HFFc6 (cell line): ENCODE measurements around the gene ACTN1. TPM values are rescaled to one million over a fixed set of nuclear protein-coding genes. Genes with fewer than 3 reads are reported as not detected.

Source experiments
- DNase-seq: peaks from one replicate; pipeline ENCODE4 v3.0.0-alpha.2; 2018
- H3K27ac Mint-ChIP-seq: 2 replicates; pipeline ENCODE4 v1.8.0; 2020; ENCODE audit warnings: mild to moderate bottlenecking, mixed read lengths
- H3K27me3 Mint-ChIP-seq: 2 replicates; pipeline ENCODE4 v1.8.0; 2021; ENCODE audit warnings: mild to moderate bottlenecking, moderate library complexity, mixed read lengths; ENCODE audit not compliant: insufficient read depth
- H3K36me3 Mint-ChIP-seq: 2 replicates; pipeline ENCODE4 v1.8.0; 2021; ENCODE audit warnings: low read depth, mixed read lengths
- H3K4me1 Mint-ChIP-seq: 2 replicates; pipeline ENCODE4 v1.8.0; 2020; ENCODE audit warnings: low read depth, mixed read lengths
- H3K4me3 Mint-ChIP-seq: 2 replicates; pipeline ENCODE4 v1.8.0; 2020; ENCODE audit warnings: mild to moderate bottlenecking, moderate library complexity, mixed read lengths
- H3K9me3 Mint-ChIP-seq: 2 replicates; pipeline ENCODE4 v1.8.0; 2020; ENCODE audit warnings: mild to moderate bottlenecking, mixed read lengths
- total RNA-seq, 6 experiments: library from RNA; stranded (reverse); fragmentation: NEBNext Ultra II Directional; extraction: Animal tissue kit (Norgen Biotek cat#: 25700); gene quantifications; 2 replicates in 1 of 6; 3 replicates in 5 of 6; pipeline ENCODE4 v1.2.3, GENCODE V29; 2021
- TF ChIP-seq, protein P1 (sequence below): fragments of 200-600 bp; sonication (generic); IDR thresholded peaks from 2 replicates; pipeline ENCODE4 v1.5.0; 2021; ENCODE audit warnings: antibody characterized with exemption, mild to moderate bottlenecking

ACTN1 gene
- total RNA-seq, 6 experiments from 2014 or later, result 749 to 847 (median 825) TPM

DNA sequence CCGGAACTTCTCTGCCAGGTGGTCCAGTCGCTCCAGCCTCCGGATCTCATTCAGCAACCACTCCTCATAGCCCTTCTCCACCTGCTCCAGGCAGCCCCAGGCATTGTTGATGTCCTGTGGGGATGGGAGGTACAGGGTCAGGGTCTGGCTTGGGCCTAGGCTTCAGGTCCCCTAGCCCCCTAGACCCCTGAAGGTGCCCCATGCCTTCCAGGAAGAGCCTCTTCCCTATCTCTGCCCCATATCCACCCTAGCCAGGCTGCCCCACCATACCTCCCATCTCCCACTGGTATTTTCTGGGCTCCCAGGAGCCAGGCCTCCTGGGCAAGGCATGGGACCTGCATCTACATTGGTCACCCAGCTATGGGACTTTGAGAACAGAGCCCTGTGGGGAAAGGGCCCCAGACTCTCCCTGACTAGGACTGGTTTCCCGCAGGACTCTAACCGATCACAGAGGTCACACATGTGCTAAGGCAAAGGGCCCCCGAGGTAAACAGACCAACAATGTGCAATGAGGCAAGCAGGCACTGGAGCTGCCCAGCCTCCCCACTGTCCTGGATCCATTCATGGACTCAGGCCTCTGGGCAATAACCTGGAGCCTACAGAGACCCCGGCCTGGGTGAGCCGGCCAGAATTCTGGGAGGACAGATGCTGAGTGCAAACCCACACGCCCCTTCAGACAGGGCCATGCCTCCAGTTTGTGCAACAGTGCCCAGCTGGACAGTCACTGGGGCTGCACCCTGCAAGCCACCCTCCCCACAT lies 88.8 kb downstream of the ACTN1 start:
- H3K36me3 Mint-ChIP-seq, result peaks cover 73% of the 10 kb centered on the region
- H3K27me3 Mint-ChIP-seq, result peaks cover 42% of the 10 kb centered on the region
- peaks cover 69% of the 10 kb centered on the region for H3K4me1 Mint-ChIP-seq
- no peaks in the 10 kb centered on the region; the same call in 1 of the 2 replicates for H3K9me3 Mint-ChIP-seq
- DNase-seq, result no peak
- peak overlapping the region; percentile 45; the same call in 1 of the 2 replicates for H3K27ac Mint-ChIP-seq
- H3K4me3 Mint-ChIP-seq, result no peak overlapping the region; the same call in 1 of the 2 replicates
- TF ChIP-seq, protein P1, sequence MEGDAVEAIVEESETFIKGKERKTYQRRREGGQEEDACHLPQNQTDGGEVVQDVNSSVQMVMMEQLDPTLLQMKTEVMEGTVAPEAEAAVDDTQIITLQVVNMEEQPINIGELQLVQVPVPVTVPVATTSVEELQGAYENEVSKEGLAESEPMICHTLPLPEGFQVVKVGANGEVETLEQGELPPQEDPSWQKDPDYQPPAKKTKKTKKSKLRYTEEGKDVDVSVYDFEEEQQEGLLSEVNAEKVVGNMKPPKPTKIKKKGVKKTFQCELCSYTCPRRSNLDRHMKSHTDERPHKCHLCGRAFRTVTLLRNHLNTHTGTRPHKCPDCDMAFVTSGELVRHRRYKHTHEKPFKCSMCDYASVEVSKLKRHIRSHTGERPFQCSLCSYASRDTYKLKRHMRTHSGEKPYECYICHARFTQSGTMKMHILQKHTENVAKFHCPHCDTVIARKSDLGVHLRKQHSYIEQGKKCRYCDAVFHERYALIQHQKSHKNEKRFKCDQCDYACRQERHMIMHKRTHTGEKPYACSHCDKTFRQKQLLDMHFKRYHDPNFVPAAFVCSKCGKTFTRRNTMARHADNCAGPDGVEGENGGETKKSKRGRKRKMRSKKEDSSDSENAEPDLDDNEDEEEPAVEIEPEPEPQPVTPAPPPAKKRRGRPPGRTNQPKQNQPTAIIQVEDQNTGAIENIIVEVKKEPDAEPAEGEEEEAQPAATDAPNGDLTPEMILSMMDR, result no peak

DNA sequence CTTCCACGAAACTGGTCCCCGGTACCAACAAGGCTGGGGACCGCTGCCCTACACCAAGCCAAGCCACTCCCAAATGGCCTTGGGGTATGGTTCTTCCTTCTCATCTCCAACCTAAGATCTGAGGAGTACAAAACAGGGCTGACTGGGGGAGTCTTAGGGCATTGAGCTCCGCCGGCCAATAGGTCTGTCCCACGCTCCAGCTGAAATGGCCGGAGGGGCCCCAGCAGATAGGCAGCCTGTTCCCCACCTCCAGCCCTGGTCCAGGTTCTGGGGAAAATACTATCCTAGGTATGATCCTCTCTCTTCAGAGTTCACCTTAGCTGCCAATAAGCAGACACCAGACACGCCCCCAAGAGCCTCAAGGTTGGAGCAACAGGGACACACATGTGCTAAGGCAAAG lies 90.2 kb downstream of the ACTN1 start:
- H3K9me3 Mint-ChIP-seq, result no peaks in the 10 kb centered on the region
- DNase-seq, result no peak
- TF ChIP-seq, protein P1, result no peak
- H3K36me3 Mint-ChIP-seq, result peaks cover 72% of the 10 kb centered on the region
- H3K27ac Mint-ChIP-seq, result no peak overlapping the region
- peaks cover 35% of the 10 kb centered on the region for H3K27me3 Mint-ChIP-seq
- no peak overlapping the region for H3K4me3 Mint-ChIP-seq
- H3K4me1 Mint-ChIP-seq, result peaks cover 69% of the 10 kb centered on the region

DNA sequence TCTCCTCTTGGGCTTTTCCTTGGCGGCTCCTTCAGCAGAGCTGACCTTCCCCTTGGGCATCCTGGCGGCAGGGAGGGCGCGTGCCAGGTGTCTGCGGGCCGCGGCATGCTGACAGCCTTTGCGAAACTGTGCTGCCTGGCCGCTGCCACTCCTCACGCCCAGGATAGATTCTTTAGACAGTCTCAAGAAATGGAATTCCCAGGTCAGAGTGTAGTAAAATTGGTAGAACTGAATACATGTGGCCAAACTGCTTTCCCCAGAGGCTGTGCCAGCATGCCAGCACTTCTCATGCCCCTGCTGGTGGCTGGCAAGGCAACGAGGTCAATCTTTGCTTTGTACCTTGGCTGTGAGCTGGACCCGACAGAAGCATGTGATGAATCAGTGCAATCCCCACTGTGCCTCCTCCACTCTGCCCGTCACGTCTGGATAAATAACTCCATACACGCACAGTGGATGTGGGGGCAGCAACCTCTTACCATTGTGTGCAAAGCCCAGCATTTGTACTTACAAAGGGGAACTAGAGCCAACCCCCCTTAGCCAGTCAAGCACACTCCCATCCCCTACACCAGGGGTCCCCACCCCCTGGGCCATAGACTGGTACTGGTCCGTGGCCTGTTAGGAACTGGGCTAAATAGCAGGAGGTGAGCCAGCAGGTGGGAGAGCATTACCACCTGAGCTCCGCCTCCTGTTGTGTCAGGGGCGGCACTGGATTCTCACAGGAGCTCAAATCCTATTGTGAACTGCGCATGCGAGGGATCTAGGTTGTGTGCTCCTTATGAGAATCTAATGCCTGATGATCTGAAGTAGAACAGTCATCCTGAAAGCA lies 90.9 kb downstream of the ACTN1 start:
- H3K4me3 Mint-ChIP-seq, result no peak overlapping the region; the same call in 1 of the 2 replicates
- peaks cover 71% of the 10 kb centered on the region for H3K36me3 Mint-ChIP-seq
- peaks cover 71% of the 10 kb centered on the region for H3K4me1 Mint-ChIP-seq
- H3K9me3 Mint-ChIP-seq, result no peaks in the 10 kb centered on the region
- TF ChIP-seq, protein P1, result no peak
- peaks cover 38% of the 10 kb centered on the region for H3K27me3 Mint-ChIP-seq
- DNase-seq, result no peak
- peak overlapping the region; percentile 73 for H3K27ac Mint-ChIP-seq

DNA sequence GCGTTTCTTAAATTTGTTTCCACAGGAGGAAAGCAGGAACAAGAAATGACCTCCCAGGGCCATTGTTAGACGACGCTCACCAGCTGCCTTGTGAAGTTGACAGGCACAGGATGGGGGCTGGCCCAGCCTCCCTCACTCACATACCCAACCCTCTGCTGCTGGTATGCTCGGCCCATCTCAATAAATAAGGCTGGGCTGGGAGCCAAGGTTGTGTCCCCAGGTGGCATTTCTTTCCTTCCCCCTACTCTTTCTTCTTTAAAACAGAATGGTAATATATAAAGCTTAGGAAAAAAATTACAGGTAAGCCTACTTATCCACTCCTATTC lies 93.0 kb downstream of the ACTN1 start:
- no peak for DNase-seq
- TF ChIP-seq, protein P1, result no peak
- Mint-ChIP-seq H3K4me1 (peaks cover 63% of the 10 kb centered on the region), H3K9me3 (peaks cover 6% of the 10 kb centered on the region; the same call in 1 of the 2 replicates), H3K36me3 (peaks cover 74% of the 10 kb centered on the region), H3K27ac (peak overlapping the region; percentile 76; the same call in 1 of the 2 replicates), H3K27me3 (peaks cover 52% of the 10 kb centered on the region), H3K4me3 (peak overlapping the region; percentile 39; the same call in 1 of the 2 replicates)

DNA sequence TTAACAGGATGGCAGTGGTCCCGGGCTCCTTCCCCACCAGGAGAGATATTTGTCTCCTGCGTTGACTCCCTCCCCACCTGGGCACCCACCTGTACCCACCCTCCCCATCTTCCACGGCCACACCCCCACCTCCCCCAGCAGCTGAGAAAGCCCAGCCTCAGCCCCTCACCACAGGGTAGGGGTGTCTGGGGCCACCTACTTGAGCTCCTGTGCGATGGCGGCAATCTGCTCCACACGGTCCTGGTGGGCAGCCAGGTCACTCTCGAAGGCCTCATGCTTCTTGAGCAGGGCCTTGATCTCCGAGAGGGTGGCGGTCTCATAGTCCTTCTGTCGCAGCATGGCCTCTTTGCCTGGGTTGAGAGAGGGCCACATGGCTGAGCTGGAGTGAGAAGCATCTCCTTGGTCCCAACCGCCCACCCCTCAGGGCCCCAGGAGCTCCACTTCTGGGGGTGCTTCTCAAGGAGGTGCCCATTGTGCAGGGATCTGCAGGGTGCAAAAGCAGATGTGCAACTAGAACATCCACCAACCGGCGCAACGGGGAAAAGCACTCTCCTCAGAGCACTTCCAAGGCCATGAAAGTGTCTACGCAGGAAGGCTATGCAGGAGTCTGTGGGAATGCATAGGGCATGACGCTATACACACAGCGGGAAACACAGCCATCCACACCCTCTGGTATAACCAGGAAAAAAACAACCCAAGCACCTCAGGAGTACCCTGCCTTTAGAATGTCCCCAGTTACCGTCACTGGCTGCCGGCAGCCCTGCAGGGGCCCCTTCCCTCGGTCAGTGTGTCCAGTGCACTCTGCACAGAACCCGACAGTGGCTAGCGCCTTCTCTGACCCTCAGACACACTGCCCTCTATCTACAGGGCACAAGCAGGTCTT lies 93.6 kb downstream of the ACTN1 start:
- Mint-ChIP-seq H3K27me3 (peaks cover 51% of the 10 kb centered on the region), H3K36me3 (peaks cover 76% of the 10 kb centered on the region), H3K4me1 (peaks cover 61% of the 10 kb centered on the region), H3K9me3 (peaks cover 6% of the 10 kb centered on the region; the same call in 1 of the 2 replicates), H3K4me3 (peak overlapping the region; percentile 39; the same call in 1 of the 2 replicates), H3K27ac (peak overlapping the region; percentile 76)
- TF ChIP-seq, protein P1, result peak; percentile 48
- no peak for DNase-seq
